Measurements from ENCODE around the gene RIMKLB. TPM values are rescaled to one million over a fixed set of nuclear protein-coding genes. Genes with fewer than 3 reads are reported as not detected.
"Not testable (repeated sequence)": the region's sequence is repeated elsewhere in the genome, so short reads cannot be mapped to it uniquely, and the experiment has no call there.

RIMKLB gene
- total RNA-seq, 1 donor from 2014 or later, result 30.0 TPM

DNA sequence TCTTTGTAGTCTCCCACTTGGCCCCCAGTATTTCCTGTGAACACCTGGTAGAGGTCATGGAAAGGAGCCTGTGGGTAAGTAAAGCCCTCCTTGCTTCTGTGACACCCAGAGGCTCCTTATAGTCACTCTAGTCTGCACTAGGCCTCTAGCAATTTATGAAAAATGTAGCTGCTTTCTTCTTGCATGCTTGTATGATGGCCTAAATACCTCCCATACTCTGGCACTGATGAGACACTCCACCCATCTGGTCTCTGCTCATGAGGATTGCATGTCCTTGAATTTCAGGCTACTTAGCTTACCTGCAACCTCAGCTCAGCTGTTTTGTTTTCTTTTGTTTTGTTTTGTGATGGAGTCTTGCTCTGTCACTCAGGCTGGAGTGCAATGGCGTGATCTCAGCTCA, 120.1 kb downstream of the RIMKLB start:
- no peak for DNase-seq (ENCODE audit: low read depth)
- Histone ChIP-seq H3K36me3 (ENCODE audit: control insufficient read depth, insufficient read depth, low read length) (no peaks in the 10 kb centered on the region), H3K27me3 (ENCODE audit: control insufficient read depth, insufficient read depth, low read length) (no peaks in the 10 kb centered on the region), H3K4me3 (ENCODE audit: low read depth, low read length) (no peak overlapping the region)
- no peak for TF ChIP-seq CTCF (IDR thresholded peaks at IDR 0.05; ENCODE audit: insufficient read depth, low read length, poor library complexity, severe bottlenecking)

- Histone ChIP-seq H3K27me3 (ENCODE audit: control insufficient read depth, insufficient read depth, low read length) (no peaks in the 10 kb centered on the region), H3K36me3 (ENCODE audit: control insufficient read depth, insufficient read depth, low read length) (no peaks in the 10 kb centered on the region), H3K4me3 (ENCODE audit: low read depth, low read length) (no peak overlapping the region)
- no peak for DNase-seq (ENCODE audit: low read depth)
- no peak for TF ChIP-seq CTCF (IDR thresholded peaks at IDR 0.05; ENCODE audit: insufficient read depth, low read length, poor library complexity, severe bottlenecking)
Measured at GRCh38 chr12:8818526-8818925, 120.7 kb downstream of the RIMKLB start.

GRCh38 chr12:8819666-8819980, 121.8 kb downstream of the RIMKLB start:
- TF ChIP-seq CTCF (IDR thresholded peaks at IDR 0.05; ENCODE audit: insufficient read depth, low read length, poor library complexity, severe bottlenecking), result no peak
- Histone ChIP-seq H3K36me3 (ENCODE audit: control insufficient read depth, insufficient read depth, low read length) (no peaks in the 10 kb centered on the region), H3K4me3 (ENCODE audit: low read depth, low read length) (no peak overlapping the region), H3K27me3 (ENCODE audit: control insufficient read depth, insufficient read depth, low read length) (no peaks in the 10 kb centered on the region)
- DNase-seq (ENCODE audit: low read depth), result no peak

- not testable (repeated sequence) for H3K36me3 ChIP-seq (ENCODE audit: control insufficient read depth, insufficient read depth, low read length); H3K4me3 ChIP-seq (ENCODE audit: low read depth, low read length); H3K27me3 ChIP-seq (ENCODE audit: control insufficient read depth, insufficient read depth, low read length); DNase-seq (ENCODE audit: low read depth)
Measured at GRCh38 chr12:8820676-8821407, 123.1 kb downstream of the RIMKLB start.

DNA sequence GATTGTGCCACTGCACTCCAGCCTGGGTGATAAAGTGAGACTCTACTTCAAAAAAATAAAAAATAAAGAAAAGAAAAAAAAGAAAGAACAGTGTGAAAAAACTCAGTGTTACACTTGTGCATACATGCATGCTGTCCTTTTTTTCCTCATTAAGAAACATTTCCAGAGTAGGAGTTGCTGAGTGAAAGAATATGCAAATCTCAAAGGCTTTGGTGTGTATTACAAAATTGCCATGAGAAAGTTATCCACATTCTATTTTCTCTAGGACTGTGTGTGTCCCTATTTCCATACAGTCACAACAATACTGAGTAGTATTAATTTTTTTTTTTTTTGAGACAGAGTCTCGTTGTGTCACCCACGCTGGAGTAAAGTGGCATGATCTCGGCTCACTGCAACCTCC, 123.8 kb downstream of the RIMKLB start:
- H3K4me3 ChIP-seq (ENCODE audit: low read depth, low read length), result no peak overlapping the region
- no peak for TF ChIP-seq CTCF (IDR thresholded peaks at IDR 0.05; ENCODE audit: insufficient read depth, low read length, poor library complexity, severe bottlenecking)
- H3K36me3 ChIP-seq (ENCODE audit: control insufficient read depth, insufficient read depth, low read length), result no peaks in the 10 kb centered on the region
- no peak for DNase-seq (ENCODE audit: low read depth)
- H3K27me3 ChIP-seq (ENCODE audit: control insufficient read depth, insufficient read depth, low read length), result no peaks in the 10 kb centered on the region

DNA sequence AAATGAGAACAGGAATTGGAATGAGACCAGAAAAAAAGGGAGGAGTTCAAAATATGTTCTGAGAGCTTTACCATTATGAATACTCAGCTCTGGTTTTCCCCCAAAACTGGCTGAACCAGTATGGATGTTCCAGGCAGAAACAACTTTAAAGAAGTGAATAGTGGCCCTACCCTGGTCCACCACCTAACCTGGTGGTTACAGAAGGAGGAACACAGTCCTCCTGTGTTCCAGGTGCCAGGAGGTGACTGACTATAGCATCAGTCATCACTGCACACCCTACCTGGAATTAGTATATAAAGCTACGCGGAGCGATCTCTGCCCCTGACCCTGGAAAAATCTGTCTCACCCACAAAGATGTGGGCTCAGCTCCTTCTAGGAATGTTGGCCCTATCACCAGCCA, 124.5 kb downstream of the RIMKLB start, which contains the start of gene A2ML1:
Gene A2ML1, plus strand, starts transcription at position 324 of the 400 bp plus-strand sequence. Its CDS starts 31 bp downstream, at position 355.
- DNase-seq (ENCODE audit: low read depth), result no peak
- no peak for TF ChIP-seq CTCF (IDR thresholded peaks at IDR 0.05; ENCODE audit: insufficient read depth, low read length, poor library complexity, severe bottlenecking)
- H3K27me3 ChIP-seq (ENCODE audit: control insufficient read depth, insufficient read depth, low read length), result no peaks in the 10 kb centered on the region
- H3K36me3 ChIP-seq (ENCODE audit: control insufficient read depth, insufficient read depth, low read length), result no peaks in the 10 kb centered on the region
- H3K4me3 ChIP-seq (ENCODE audit: low read depth, low read length), result no peak within 1 kb of the TSS

Data from kidney epithelial cell (primary cell).